Tibial artery (tissue), 4 donors: ENCODE results near the gene DNAH14.
"Not testable (repeated sequence)": the region's sequence is repeated elsewhere in the genome, so short reads cannot be mapped to it uniquely, and the experiment has no call there.

Source experiments
- DNase-seq, 2 donors: peaks; one replicate each; pipeline ENCODE4 v3.0.0-alpha.2; 2019
- H3K27ac ChIP-seq, 2 donors: fragments of 200-600 bp; sonication (generic) in 1 of 2; 1 replicate in 1 of 2; 2 replicates in 1 of 2; pipeline ENCODE4 v1.5.1; 2018 to 2019; ENCODE audit warnings: mild to moderate bottlenecking in 1 of 2
- H3K27me3 ChIP-seq, 2 donors: fragments of 200-600 bp; sonication (generic) in 1 of 2; one replicate each; pipeline versions ENCODE4 v1.5.1 to v1.6.0; 2016 to 2019
- H3K36me3 ChIP-seq, 3 donors: fragments of 200-600 bp; sonication (generic) in 2 of 3; one replicate each; pipeline ENCODE4 v1.5.1; 2016 to 2019; ENCODE audit warnings: mild to moderate bottlenecking in 2 of 3
- H3K4me1 ChIP-seq, 4 donors: fragments of 200-600 bp; sonication (generic) in 2 of 4; 1 replicate in 3 of 4; 2 replicates in 1 of 4; pipeline ENCODE4 v1.5.1; 2016 to 2019
- H3K4me3 ChIP-seq, 2 donors: fragments of 200-600 bp; sonication (generic) in 1 of 2; 1 replicate in 1 of 2; 2 replicates in 1 of 2; pipeline ENCODE4 v1.5.1; 2018 to 2019; ENCODE audit warnings: mild to moderate bottlenecking in 2 of 2
- H3K9me3 ChIP-seq, 3 donors: fragments of 200-600 bp; sonication (generic) in 1 of 3; one replicate each; pipeline ENCODE4 v1.5.1; 2016 to 2019
- CTCF ChIP-seq, 2 experiments: fragments of 200-600 bp in 1 of 2; fragments of 450-650 bp in 1 of 2; IDR thresholded peaks; one replicate each; pipeline ENCODE4 v1.5.1; 2017 to 2019; ENCODE audit warnings: antibody characterized with exemption in 2 of 2, mild to moderate bottlenecking in 1 of 2, moderate library complexity in 1 of 2
- intact Hi-C: fragments of 100-400 bp; cut with DNase I; formaldehyde crosslinking; loops from one replicate; pipeline ENCODE4 v1.15.0; 2023; ENCODE audit warnings: low total_unique reads

DNAH14 gene

GRCh38 chr1:224922404-224923164 lies 6.9 kb upstream of the DNAH14 start:
- no peak for DNase-seq
- intact Hi-C loops: loop anchor here (10.0 kb wide), 1 partner anchor 408 kb away; no protein-coding TSS in a partner anchor

GRCh38 chr1:224923726-224924125 lies 5.7 kb upstream of the DNAH14 start:
- no peak overlapping the region for H3K27ac ChIP-seq
- H3K4me3 ChIP-seq: no peak overlapping the region
- H3K4me1 ChIP-seq: no peaks in the 10 kb centered on the region
- no peaks in the 10 kb centered on the region for H3K27me3 ChIP-seq
- no peaks in the 10 kb centered on the region for H3K36me3 ChIP-seq
- intact Hi-C loops: loop anchor here (10.0 kb wide), 1 partner anchor 409 kb away; no protein-coding TSS in a partner anchor
- no peak for TF ChIP-seq CTCF (IDR thresholded peaks at IDR 0.05)
- no peaks in the 10 kb centered on the region for H3K9me3 ChIP-seq
- no peak for DNase-seq

More at GRCh38 chr1:224922404-224923164, 6.9 kb upstream of the DNAH14 start:
- H3K27me3 ChIP-seq: no peaks in the 10 kb centered on the region
- H3K27ac ChIP-seq: no peak overlapping the region
- no peaks in the 10 kb centered on the region for H3K9me3 ChIP-seq
- H3K36me3 ChIP-seq: no peaks in the 10 kb centered on the region
- peak; percentile 38 to 44 for TF ChIP-seq CTCF (IDR thresholded peaks at IDR 0.05)
- no peak overlapping the region for H3K4me3 ChIP-seq
- H3K4me1 ChIP-seq: no peaks in the 10 kb centered on the region

GRCh38 chr1:224927631-224928030 lies 1.8 kb upstream of the DNAH14 start:
- H3K27me3 ChIP-seq, DNase-seq: not testable (repeated sequence)
- intact Hi-C loops: loop anchor here (10.0 kb wide), 1 partner anchor 413 kb away; no protein-coding TSS in a partner anchor

GRCh38 chr1:224928906-224929305 lies 569 bp upstream of the DNAH14 start:
- no peaks in the 10 kb centered on the region for H3K36me3 ChIP-seq
- no peak overlapping the region for H3K4me3 ChIP-seq
- no peak for TF ChIP-seq CTCF (IDR thresholded peaks at IDR 0.05)
- intact Hi-C loops: loop anchor here (10.0 kb wide), 1 partner anchor 414 kb away; no protein-coding TSS in a partner anchor
- peaks cover 3 to 21% (median 15%) of the 10 kb centered on the region in 3 donors for H3K9me3 ChIP-seq
- H3K4me1 ChIP-seq: peaks cover 0 to 6% (median 0%) of the 10 kb centered on the region in 4 donors
- H3K27me3 ChIP-seq: peaks cover 0 to 4% of the 10 kb centered on the region in 2 donors
- H3K27ac ChIP-seq: no peak overlapping the region
- no peak for DNase-seq

More at GRCh38 chr1:224927631-224928030, 1.8 kb upstream of the DNAH14 start:
- H3K4me3 ChIP-seq, H3K4me1 ChIP-seq, H3K36me3 ChIP-seq, H3K9me3 ChIP-seq, H3K27ac ChIP-seq: not testable (repeated sequence)

GRCh38 chr1:224931605-224932004 lies 2.1 kb downstream of the DNAH14 start:
- H3K4me1 ChIP-seq: peaks cover 0 to 6% (median 0%) of the 10 kb centered on the region in 4 donors
- TF ChIP-seq CTCF (IDR thresholded peaks at IDR 0.05): no peak
- no peak overlapping the region for H3K27ac ChIP-seq
- H3K36me3 ChIP-seq: no peaks in the 10 kb centered on the region
- H3K4me3 ChIP-seq: no peak overlapping the region
- no peak for DNase-seq
- peaks cover 0 to 4% of the 10 kb centered on the region in 2 donors for H3K27me3 ChIP-seq
- peaks cover 3 to 38% (median 17%) of the 10 kb centered on the region in 3 donors for H3K9me3 ChIP-seq
- intact Hi-C loops: no loop called here

- TF ChIP-seq CTCF (IDR thresholded peaks at IDR 0.05): no peak
- Histone ChIP-seq H3K4me3 (no peak overlapping the region), H3K4me1 (peaks cover 0 to 6% (median 0%) of the 10 kb centered on the region in 4 donors), H3K36me3 (no peaks in the 10 kb centered on the region), H3K27ac (no peak overlapping the region), H3K9me3 (peaks cover 3 to 38% (median 17%) of the 10 kb centered on the region in 3 donors), H3K27me3 (peaks cover 0 to 4% of the 10 kb centered on the region in 2 donors)
- no peak for DNase-seq
- intact Hi-C loops: no loop called here
Observed at GRCh38 chr1:224932607-224933249, 3.3 kb downstream of the DNAH14 start.
